Activated CD8-positive, alpha-beta T cell treated with anti-CD3 and anti-CD28 coated beads, Interleukin-2, amount 10 ng/mL, durations not matched to agents 7 days and 5 days (primary cell): ENCODE results near the gene CYSRT1. TPM values are rescaled to one million over a fixed set of nuclear protein-coding genes. Genes with fewer than 3 reads are reported as not detected.
"Not testable (repeated sequence)": the region's sequence is repeated elsewhere in the genome, so short reads cannot be mapped to it uniquely, and the experiment has no call there.

Experiments used
- ATAC-seq: fragments of 150-1000 bp; cut with Tn5 transposase; one replicate; pipeline ENCODE4 v1.10.0; 2021; ENCODE audit warnings: moderate library complexity
- CTCF ChIA-PET: fragments of 350-600 bp; sonication (Branson Sonifier 250); formaldehyde crosslinking; loops from one replicate; lab custom pipeline; 2021; ENCODE audit warnings: antibody characterized with exemption; lab: Charles Lee
- POLR2A ChIA-PET: fragments of 350-600 bp; sonication (Branson Sonifier 250); formaldehyde crosslinking; loops from one replicate; lab custom pipeline; 2021; ENCODE audit warnings: antibody characterized with exemption; lab: Charles Lee
- DNase-seq: peaks from one replicate; pipeline ENCODE4 v3.0.0-alpha.2; 2020
- H3K27ac Mint-ChIP-seq: one replicate; pipeline ENCODE4 v1.8.0; 2021; ENCODE audit warnings: mild to moderate bottlenecking, mixed read lengths
- H3K27me3 Mint-ChIP-seq: one replicate; pipeline ENCODE4 v1.8.0; 2021; ENCODE audit warnings: low read depth, mixed read lengths
- H3K36me3 Mint-ChIP-seq: one replicate; pipeline ENCODE4 v1.8.0; 2021; ENCODE audit warnings: low read depth, mixed read lengths
- H3K4me1 Mint-ChIP-seq: one replicate; pipeline ENCODE4 v1.8.0; 2021; ENCODE audit warnings: low read depth, mixed read lengths
- H3K4me3 Mint-ChIP-seq: one replicate; pipeline ENCODE4 v1.8.0; 2021; ENCODE audit warnings: mild to moderate bottlenecking, mixed read lengths
- H3K9me3 Mint-ChIP-seq: one replicate; pipeline ENCODE4 v1.8.0; 2022; ENCODE audit warnings: mixed read lengths; ENCODE audit not compliant: insufficient read depth
- total RNA-seq, 2 experiments: library from RNA; stranded (reverse); gene quantifications; one replicate each; pipeline ENCODE4 v1.2.3, GENCODE V29; 2021

Gene CYSRT1
- total RNA-seq, 2 experiments from 2014 or later: 0.42 to 0.50 TPM

DNA sequence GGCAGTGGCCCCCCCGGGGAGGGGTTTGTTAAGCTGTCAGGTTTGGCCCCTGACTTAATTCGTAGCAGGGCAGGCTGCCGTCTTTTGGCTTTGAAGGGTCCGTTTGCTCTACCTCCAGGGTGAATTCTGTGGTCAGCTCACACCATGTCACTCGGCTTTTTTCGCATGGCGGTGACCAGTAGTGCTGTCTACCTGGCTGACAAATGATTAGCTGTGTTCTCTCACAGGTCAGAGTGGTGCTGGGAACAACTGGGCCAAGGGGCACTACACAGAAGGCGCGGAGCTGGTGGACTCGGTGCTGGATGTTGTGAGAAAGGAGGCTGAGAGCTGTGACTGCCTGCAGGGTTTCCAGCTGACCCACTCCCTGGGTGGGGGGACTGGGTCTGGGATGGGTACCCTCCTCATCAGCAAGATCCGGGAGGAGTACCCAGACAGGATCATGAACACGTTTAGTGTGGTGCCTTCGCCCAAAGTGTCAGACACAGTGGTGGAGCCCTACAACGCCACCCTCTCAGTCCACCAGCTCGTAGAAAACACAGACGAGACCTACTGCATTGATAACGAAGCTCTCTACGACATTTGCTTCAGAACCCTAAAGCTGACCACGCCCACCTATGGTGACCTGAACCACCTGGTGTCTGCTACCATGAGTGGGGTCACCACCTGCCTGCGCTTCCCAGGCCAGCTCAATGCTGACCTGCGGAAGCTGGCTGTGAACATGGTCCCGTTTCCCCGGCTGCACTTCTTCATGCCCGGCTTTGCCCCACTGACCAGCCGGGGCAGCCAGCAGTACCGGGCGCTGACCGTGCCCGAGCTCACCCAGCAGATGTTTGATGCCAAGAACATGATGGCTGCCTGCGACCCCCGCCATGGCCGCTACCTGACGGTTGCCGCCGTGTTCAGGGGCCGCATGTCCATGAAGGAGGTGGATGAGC is 17.6 kb downstream of the CYSRT1 start:
- Mint-ChIP-seq H3K9me3 (no peaks in the 10 kb centered on the region), H3K36me3 (peaks cover 31% of the 10 kb centered on the region), H3K27me3 (no peaks in the 10 kb centered on the region), H3K4me1 (peaks cover 35% of the 10 kb centered on the region), H3K27ac (peak overlapping the region; percentile 87), H3K4me3 (peak overlapping the region; percentile 85)
- ATAC-seq (no peak), DNase-seq (no peak)
- CTCF ChIA-PET: interaction anchor here (1.2 to 5.0 kb wide), 3 partner anchors 12 to 208 kb away, joined by 3 to 32 read pairs (median 3); partner anchors contain the start of gene NELFB
- POLR2A ChIA-PET: interaction anchor here (0.8 to 3.8 kb wide), 6 partner anchors 12 to 172 kb away, joined by 3 to 87 read pairs (median 6); partner anchors contain the start of genes MAN1B1, NELFB, SAPCD2 and TPRN

GRCh38 chr9:137243266-137243625 is 18.3 kb downstream of the CYSRT1 start:
- H3K27me3 Mint-ChIP-seq, H3K27ac Mint-ChIP-seq, DNase-seq, H3K9me3 Mint-ChIP-seq, ATAC-seq: not testable (repeated sequence)
- Mint-ChIP-seq H3K4me1 (peaks cover 32% of the 10 kb centered on the region), H3K4me3 (peak overlapping the region; percentile 85), H3K36me3 (peaks cover 31% of the 10 kb centered on the region)
- ChIA-PET CTCF (interaction anchor here (1.2 to 5.0 kb wide), 3 partner anchors 12 to 208 kb away, joined by 3 to 32 read pairs (median 3); partner anchors contain the start of gene NELFB), POLR2A (interaction anchor here (1.2 to 3.8 kb wide), 4 partner anchors 11 to 173 kb away, joined by 3 to 87 read pairs (median 8); partner anchors contain the start of genes MAN1B1, NELFB and SAPCD2)

DNA sequence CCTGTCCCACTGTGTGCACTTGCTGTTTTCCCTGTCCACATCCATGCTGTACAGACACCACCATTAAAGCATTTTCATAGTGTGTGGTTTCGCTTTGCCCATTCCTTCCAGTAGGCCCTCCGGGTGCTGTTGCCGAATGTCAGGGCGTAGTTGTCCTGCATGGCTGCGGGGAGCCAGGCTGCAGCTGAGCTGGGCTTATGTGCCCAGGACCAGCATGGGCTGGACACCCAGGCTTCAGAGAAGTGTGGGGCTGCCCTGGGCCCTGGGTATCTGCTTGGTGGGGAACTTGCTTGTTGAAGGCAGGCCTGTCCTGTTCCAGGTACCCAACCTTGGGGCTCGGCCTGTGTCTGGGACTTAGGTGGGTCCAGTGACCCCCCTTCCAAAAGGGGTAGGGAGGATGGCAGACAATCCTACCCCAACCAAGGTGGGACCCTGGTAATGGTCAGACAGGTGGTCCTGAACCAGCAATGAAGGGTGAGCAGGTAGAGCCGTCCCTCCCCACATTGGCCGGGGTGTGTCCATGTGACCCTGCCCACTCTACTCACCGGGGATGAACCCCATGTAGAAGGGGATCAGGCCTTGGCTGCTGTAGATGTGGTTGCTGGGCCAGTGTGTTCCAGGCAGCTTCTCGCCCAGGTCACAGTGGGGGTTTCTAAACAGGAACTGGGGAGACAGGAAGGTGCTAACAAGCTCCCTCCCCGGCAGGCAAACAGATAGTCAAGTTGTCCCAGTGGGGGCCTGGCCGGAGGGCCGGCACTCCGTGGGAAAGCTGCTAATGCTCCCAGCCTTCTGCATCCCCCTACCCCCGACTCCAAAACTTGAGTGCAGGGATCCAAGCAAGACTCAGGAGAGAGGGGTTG is 18.9 kb downstream of the CYSRT1 start:
- no peak for ATAC-seq
- H3K4me1 Mint-ChIP-seq: peaks cover 26% of the 10 kb centered on the region
- CTCF ChIA-PET: interaction anchor here (1.3 kb wide), 1 partner anchor 43 kb away, joined by 3 read pairs; no protein-coding TSS in a partner anchor
- H3K4me3 Mint-ChIP-seq: peak overlapping the region; percentile 85
- H3K27ac Mint-ChIP-seq: peak overlapping the region; percentile 43
- H3K36me3 Mint-ChIP-seq: peaks cover 31% of the 10 kb centered on the region
- no peaks in the 10 kb centered on the region for H3K27me3 Mint-ChIP-seq
- H3K9me3 Mint-ChIP-seq: no peaks in the 10 kb centered on the region
- DNase-seq: no peak
- POLR2A ChIA-PET: interaction anchor here (1.0 to 3.8 kb wide), 5 partner anchors 11 to 174 kb away, joined by 3 to 87 read pairs (median 7); partner anchors contain the start of genes NELFB and SAPCD2

DNA sequence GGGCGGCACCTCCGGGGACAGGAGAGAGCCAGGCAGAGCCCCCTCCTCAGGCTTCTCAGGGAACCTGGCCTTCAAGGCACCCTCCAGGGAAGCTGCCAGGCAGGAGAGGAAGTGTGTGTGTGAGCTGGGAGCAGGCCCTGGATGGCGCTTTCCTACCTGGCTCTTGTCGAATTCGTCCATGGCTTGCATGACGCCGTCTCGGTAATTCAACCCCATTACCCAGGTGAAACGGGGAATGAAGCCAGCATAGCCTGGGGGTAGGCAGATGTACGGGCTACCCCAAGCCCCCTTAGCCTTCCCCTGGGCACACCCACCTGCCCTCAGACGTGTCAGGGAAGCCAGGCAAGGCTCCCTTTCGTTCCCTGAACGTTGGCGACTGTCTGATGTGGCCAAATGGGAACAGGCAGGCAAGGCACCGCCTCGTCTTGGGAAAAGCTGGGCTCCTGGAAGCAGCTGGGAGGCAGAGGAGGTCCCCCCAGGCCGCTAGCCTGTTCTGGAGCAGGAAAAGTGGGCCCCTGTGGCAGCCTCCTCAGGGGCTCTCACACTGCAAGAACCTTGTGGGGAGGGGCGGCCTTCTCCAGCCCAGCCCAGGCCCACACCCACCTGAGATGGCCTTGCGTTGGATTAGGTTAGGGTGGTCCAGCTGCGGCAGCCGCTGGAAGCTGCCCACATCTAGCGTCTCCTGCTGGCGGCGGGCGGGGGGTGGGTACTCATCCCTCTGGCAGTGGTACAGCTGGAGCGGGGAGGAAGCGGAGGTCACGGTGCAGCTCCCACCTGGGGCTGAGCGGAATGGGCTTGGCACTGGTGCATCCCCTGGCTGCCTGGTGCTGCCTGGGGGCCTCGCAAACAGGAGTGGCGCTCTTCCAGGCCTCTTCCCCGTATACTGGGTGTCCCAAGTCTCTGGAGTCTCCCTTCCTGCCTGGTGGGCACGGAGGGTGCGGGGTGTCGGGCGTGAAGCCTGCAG is 19.8 kb downstream of the CYSRT1 start:
- Mint-ChIP-seq H3K36me3 (peaks cover 27% of the 10 kb centered on the region), H3K4me1 (peaks cover 22% of the 10 kb centered on the region), H3K4me3 (no peak overlapping the region), H3K27ac (peak overlapping the region; percentile 43), H3K27me3 (no peaks in the 10 kb centered on the region), H3K9me3 (no peaks in the 10 kb centered on the region)
- ChIA-PET CTCF (interaction anchor here (1.0 to 1.2 kb wide), 2 partner anchors 8 to 10 kb away, joined by 3 to 5 read pairs; partner anchors contain the start of gene NELFB), POLR2A (interaction anchor here (0.6 to 2.5 kb wide), 5 partner anchors 8 to 382 kb away, joined by 3 to 14 read pairs (median 3); partner anchors contain the start of gene NELFB)
- no peak for DNase-seq
- ATAC-seq: no peak

DNA sequence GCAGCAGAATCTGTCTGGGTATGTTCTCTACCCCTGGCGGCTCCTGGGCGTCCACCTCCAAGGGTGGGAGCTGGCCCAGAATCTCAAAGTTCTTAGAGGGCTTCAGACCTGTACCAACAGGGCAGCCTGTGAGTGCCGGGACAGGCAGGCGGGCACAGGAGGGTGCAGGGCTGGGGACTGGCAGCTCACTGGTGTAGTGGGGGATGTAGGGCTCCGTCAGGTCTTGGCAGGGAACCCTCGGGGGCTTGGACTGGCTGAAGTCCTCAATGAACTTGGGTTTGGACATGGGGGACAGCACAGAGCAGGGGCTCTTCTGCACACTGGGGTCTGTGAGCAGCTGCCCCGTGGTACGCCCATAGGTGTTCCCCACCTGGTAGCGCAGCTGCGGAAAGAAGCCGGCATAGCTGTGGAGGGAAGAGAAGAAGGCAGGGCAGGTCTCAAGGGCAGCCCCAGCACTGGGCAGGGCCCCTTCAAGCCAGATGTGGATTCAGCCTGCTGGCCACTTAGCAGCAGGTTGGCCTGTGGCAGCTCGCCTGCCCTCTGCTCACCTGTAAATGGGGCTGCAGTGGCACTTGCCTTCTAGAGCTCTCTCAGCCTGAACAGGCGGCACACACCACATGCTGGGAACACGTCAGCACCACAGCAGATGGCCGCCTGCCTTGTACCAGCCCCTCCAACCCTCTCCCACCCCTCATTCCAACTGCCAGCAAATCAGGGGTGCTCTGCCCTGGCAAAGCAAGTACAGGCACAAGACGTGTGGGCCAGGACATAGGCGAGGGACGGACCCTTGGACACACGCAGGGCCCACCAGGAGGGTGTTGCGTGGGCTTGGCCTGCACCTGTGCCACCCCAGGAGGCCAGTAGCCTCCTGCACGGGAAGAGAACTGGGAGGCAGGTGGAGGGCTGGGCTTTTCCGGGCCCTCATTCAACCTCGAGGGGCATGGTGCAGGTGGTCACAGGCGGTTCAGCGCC is 20.8 kb downstream of the CYSRT1 start:
- H3K27me3 Mint-ChIP-seq: no peaks in the 10 kb centered on the region
- peaks cover 22% of the 10 kb centered on the region for H3K4me1 Mint-ChIP-seq
- H3K27ac Mint-ChIP-seq: no peak overlapping the region
- ATAC-seq: no peak
- H3K4me3 Mint-ChIP-seq: no peak overlapping the region
- ChIA-PET POLR2A (interaction anchor here (0.6 to 2.5 kb wide), 3 partner anchors 9 to 343 kb away, joined by 3 to 14 read pairs (median 5); partner anchors contain the start of gene NELFB), CTCF (interaction anchor here (1.0 to 1.2 kb wide), 2 partner anchors 9 kb away, joined by 3 to 5 read pairs; partner anchors contain the start of gene NELFB)
- H3K36me3 Mint-ChIP-seq: peaks cover 27% of the 10 kb centered on the region
- DNase-seq: no peak
- no peaks in the 10 kb centered on the region for H3K9me3 Mint-ChIP-seq

DNA sequence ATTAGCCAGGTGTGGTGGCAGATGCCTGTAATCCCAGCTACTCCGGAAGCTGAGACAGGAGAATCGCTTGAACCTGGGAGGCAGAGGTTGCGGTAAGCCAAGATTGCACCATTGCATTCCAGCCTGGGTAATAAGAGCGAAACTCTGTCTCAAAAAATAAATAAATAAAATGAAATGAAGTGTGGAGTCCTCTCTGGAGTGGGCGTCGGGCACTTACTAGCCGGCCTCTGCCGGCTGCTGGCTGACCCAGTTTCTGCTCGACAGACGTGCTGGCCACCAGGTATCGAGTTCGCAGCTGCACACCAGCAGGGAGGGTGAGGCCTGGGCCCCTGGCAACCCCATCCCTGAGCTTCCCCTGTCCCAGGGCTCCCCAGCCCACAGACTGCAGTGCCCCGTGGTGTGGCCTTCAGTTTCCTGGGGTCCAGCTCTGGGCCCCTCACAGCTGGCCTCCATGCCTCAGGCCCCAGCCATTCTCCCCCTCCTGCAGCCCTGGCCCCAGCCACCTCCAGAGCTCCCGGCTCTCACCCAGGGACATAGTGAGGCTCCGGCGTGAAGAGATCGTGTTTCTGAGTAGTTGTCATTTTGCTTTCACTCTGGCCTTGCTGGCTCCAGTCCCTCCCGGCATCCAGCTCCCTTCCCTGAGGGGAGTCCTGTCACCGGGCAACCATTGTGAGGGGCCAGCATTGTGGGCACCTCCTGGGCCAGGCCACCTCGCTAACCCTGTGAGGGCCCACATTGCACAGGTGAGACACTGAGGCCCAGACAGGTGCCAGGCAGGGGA is 22.4 kb downstream of the CYSRT1 start:
- H3K9me3 Mint-ChIP-seq: no peaks in the 10 kb centered on the region
- no peak overlapping the region for H3K27ac Mint-ChIP-seq
- ChIA-PET POLR2A (no interaction called here), CTCF (interaction anchor here (1.0 kb wide), 1 partner anchor 10 kb away, joined by 6 read pairs; no protein-coding TSS in a partner anchor)
- H3K36me3 Mint-ChIP-seq: peaks cover 17% of the 10 kb centered on the region
- DNase-seq: no peak
- no peak overlapping the region for H3K4me3 Mint-ChIP-seq
- ATAC-seq: no peak
- peaks cover 19% of the 10 kb centered on the region for H3K4me1 Mint-ChIP-seq
- H3K27me3 Mint-ChIP-seq: no peaks in the 10 kb centered on the region

- no peaks in the 10 kb centered on the region for H3K27me3 Mint-ChIP-seq
- no peaks in the 10 kb centered on the region for H3K9me3 Mint-ChIP-seq
- DNase-seq (no peak), ATAC-seq (no peak)
- H3K36me3 Mint-ChIP-seq: peaks cover 12% of the 10 kb centered on the region
- H3K27ac Mint-ChIP-seq: no peak overlapping the region
- no peak overlapping the region for H3K4me3 Mint-ChIP-seq
- ChIA-PET POLR2A (no interaction called here), CTCF (interaction anchor here (1.0 kb wide), 1 partner anchor 11 kb away, joined by 6 read pairs; no protein-coding TSS in a partner anchor)
- H3K4me1 Mint-ChIP-seq: peaks cover 14% of the 10 kb centered on the region
These were observed 22.9 kb downstream of the CYSRT1 start for GRCh38 chr9:137247916-137248175.

GRCh38 chr9:137250329-137251193 is 25.6 kb downstream of the CYSRT1 start:
- Mint-ChIP-seq H3K9me3 (no peaks in the 10 kb centered on the region), H3K4me1 (peaks cover 6% of the 10 kb centered on the region), H3K27me3 (no peaks in the 10 kb centered on the region), H3K4me3 (no peak overlapping the region), H3K27ac (no peak overlapping the region), H3K36me3 (peaks cover 3% of the 10 kb centered on the region)
- ATAC-seq (no peak), DNase-seq (no peak)
- ChIA-PET CTCF (no interaction called here), POLR2A (interaction anchor here (1.1 kb wide), 1 partner anchor 10 kb away, joined by 4 read pairs; the partner anchor contains the start of gene TUBB4B)

DNA sequence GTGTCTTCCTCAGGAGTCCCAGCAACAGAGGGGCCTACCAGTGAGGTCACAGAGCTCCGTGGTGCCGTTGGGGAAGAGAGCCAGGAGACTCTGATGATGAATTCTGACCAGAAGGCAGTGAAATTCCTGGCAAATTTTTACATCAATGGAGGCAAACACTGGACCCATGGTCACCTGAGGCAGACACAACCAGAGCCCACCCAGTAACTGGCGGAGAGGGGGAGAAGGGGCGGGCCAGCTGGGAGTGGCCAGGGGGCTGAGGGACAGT is 26.2 kb downstream of the CYSRT1 start, which contains the start of gene STPG3:
TSS of gene STPG3 (plus strand) at position 93 of the 268 bp plus-strand sequence. CDS start at position 94, 1 bp downstream.
- no peak for ATAC-seq
- ChIA-PET CTCF (no interaction called here), POLR2A (no interaction called here)
- DNase-seq: no peak
- no peak within 1 kb of the TSS for H3K27ac Mint-ChIP-seq
- H3K36me3 Mint-ChIP-seq: peaks cover 3% of the 10 kb centered on the region
- H3K4me1 Mint-ChIP-seq: peaks cover 10% of the 10 kb centered on the region
- H3K4me3 Mint-ChIP-seq: no peak within 1 kb of the TSS
- no peaks in the 10 kb centered on the region for H3K27me3 Mint-ChIP-seq
- no peaks in the 10 kb centered on the region for H3K9me3 Mint-ChIP-seq
